Right lobe of liver (tissue), 4 donors: Measurements from ENCODE around the gene MCRIP1.

Source experiments
- POLR2A ChIP-seq: fragments of 450-650 bp; IDR thresholded peaks from one replicate; pipeline ENCODE4 v1.6.1; 2017; ENCODE audit warnings: antibody characterized with exemption, mild to moderate bottlenecking
- TF ChIP-seq, protein P1 (sequence below), 4 donors: fragments of 200-600 bp in 3 of 4; fragments of 450-650 bp in 1 of 4; IDR thresholded peaks; one replicate each; pipeline versions ENCODE4 v1.5.1 to v1.8.0; 2016 to 2022; ENCODE audit warnings: antibody characterized with exemption in 4 of 4, mild to moderate bottlenecking in 2 of 4
- donor health status: DM: no; HTN: no; CAD: no.
- donor health status: DM: no; HTN: no; CAD: no.
- donor health status: DM: no; HTN: yes; CAD: no.

DNA sequence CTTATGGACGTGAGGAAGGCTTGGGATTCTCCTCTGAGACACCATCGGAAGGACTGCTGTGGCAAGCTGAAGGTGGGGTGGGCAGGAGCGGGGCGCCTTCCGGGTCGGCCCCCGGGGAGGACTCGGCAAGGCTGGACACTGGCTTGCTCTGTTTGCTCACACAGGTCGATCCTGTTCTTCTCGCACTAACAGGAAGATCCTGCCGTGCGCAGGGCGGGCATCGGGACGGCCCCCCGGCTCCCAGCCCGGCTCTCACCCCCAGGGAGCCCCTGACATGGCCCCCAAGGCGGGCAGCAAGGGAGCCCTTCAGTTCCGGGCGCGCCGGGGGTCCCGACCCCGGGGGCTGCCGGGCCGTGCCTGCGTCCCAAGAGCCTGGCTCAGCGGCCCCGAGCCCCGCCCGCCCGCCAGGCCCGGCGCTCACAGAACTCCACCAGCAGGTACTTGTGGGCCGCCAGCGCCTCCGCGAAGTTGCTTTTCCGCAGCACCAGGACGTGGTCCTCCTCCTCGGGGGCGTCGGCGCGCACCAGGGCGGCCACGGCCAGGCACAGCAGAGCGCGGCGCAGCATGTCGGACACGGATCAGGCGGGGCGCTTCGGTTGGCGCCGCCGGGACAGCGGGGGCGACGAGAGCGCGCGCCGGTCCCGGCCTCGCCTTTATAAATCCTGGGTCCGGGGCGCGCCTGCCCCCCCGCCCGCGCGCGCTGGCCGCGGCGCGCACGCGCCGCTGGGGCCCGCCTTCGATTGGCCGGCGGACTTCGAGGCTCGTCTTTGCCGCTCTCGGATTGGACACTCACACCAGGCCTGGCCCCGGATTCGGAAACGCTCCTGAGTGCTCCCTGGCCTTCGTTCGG, 27.0 kb upstream of the MCRIP1 start, which contains the start of gene P4HB:
- TF ChIP-seq, protein P1, sequence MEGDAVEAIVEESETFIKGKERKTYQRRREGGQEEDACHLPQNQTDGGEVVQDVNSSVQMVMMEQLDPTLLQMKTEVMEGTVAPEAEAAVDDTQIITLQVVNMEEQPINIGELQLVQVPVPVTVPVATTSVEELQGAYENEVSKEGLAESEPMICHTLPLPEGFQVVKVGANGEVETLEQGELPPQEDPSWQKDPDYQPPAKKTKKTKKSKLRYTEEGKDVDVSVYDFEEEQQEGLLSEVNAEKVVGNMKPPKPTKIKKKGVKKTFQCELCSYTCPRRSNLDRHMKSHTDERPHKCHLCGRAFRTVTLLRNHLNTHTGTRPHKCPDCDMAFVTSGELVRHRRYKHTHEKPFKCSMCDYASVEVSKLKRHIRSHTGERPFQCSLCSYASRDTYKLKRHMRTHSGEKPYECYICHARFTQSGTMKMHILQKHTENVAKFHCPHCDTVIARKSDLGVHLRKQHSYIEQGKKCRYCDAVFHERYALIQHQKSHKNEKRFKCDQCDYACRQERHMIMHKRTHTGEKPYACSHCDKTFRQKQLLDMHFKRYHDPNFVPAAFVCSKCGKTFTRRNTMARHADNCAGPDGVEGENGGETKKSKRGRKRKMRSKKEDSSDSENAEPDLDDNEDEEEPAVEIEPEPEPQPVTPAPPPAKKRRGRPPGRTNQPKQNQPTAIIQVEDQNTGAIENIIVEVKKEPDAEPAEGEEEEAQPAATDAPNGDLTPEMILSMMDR (IDR thresholded peaks at IDR 0.05): no peak
- peak; percentile 94 for TF ChIP-seq POLR2A
